CD4-positive, alpha-beta T cell treated with Interferon alpha-2 for 1 hour (primary cell): ENCODE results near the gene SERPINA1.

Source experiments
- DNase-seq, 2 donors: peaks; one replicate each; pipeline ENCODE4 v3.0.0-alpha.2; 2020 to 2022

SERPINA1 gene

GRCh38 chr14:94344389-94344788 lies 44.0 kb downstream of the SERPINA1 start:
- no peak for DNase-seq

GRCh38 chr14:94343238-94344005 lies 45.0 kb downstream of the SERPINA1 start:
- DNase-seq, result no peak

GRCh38 chr14:94342334-94342934 lies 46.0 kb downstream of the SERPINA1 start:
- no peak for DNase-seq

GRCh38 chr14:94341656-94342333 lies 46.6 kb downstream of the SERPINA1 start:
- DNase-seq, result no peak

GRCh38 chr14:94340533-94340932 lies 47.9 kb downstream of the SERPINA1 start:
- DNase-seq, result no peak

GRCh38 chr14:94338023-94338422 lies 50.4 kb downstream of the SERPINA1 start:
- DNase-seq, result no peak

- DNase-seq, result no peak
These were observed 51.1 kb downstream of the SERPINA1 start for GRCh38 chr14:94337274-94337673.

GRCh38 chr14:94334872-94335271 lies 53.5 kb downstream of the SERPINA1 start:
- no peak for DNase-seq

- DNase-seq, result no peak
These were observed 55.8 kb downstream of the SERPINA1 start for GRCh38 chr14:94332587-94332986.

GRCh38 chr14:94332063-94332583 lies 56.3 kb downstream of the SERPINA1 start:
- no peak for DNase-seq

- no peak for DNase-seq
These were observed 56.9 kb downstream of the SERPINA1 start for GRCh38 chr14:94331462-94331861.

- DNase-seq, result no peak
These were observed 57.5 kb downstream of the SERPINA1 start for GRCh38 chr14:94330857-94331256.

GRCh38 chr14:94330432-94330831 lies 58.0 kb downstream of the SERPINA1 start:
- DNase-seq, result no peak

GRCh38 chr14:94329857-94330256 lies 58.5 kb downstream of the SERPINA1 start:
- no peak for DNase-seq

GRCh38 chr14:94328196-94328595 lies 60.2 kb downstream of the SERPINA1 start:
- DNase-seq, result no peak
